GM18505 (cell line): Measurements from ENCODE around the gene NDRG4.

Source experiments
- ATAC-seq: cut with Tn5 transposase; IDR thresholded peaks from one replicate; pipeline ENCODE4 v1.9.1; 2021; ENCODE audit not compliant: unreplicated experiment
- POLR2A ChIP-seq: IDR thresholded peaks from 4 replicates; pipeline ENCODE4 v1.6.1; 2011; ENCODE audit warnings: borderline replicate concordance; ENCODE audit not compliant: insufficient read depth, insufficient read length; ENCODE audit errors: extremely low read depth

The NDRG4 gene

GRCh38 chr16:58461640-58462039 lies 38.3 kb upstream of the NDRG4 start:
- ATAC-seq: no peak
- no peak for TF ChIP-seq POLR2A

GRCh38 chr16:58462089-58462488 lies 37.9 kb upstream of the NDRG4 start:
- TF ChIP-seq POLR2A: no peak
- ATAC-seq: no peak

- no peak for ATAC-seq
- TF ChIP-seq POLR2A: no peak
Measured at GRCh38 chr16:58462499-58462996, 37.4 kb upstream of the NDRG4 start.

GRCh38 chr16:58462997-58463941 lies 36.7 kb upstream of the NDRG4 start:
- no peak for TF ChIP-seq POLR2A
- no peak for ATAC-seq

- no peak for ATAC-seq
- no peak for TF ChIP-seq POLR2A
Measured at GRCh38 chr16:58464047-58464915, 35.7 kb upstream of the NDRG4 start.

- TF ChIP-seq POLR2A: no peak
- ATAC-seq: no peak
Measured at GRCh38 chr16:58464916-58465731, 34.8 kb upstream of the NDRG4 start.

GRCh38 chr16:58465817-58466216 lies 34.1 kb upstream of the NDRG4 start:
- no peak for TF ChIP-seq POLR2A
- no peak for ATAC-seq

- ATAC-seq: no peak
- TF ChIP-seq POLR2A: no peak
Measured at GRCh38 chr16:58466396-58466795, 33.5 kb upstream of the NDRG4 start.

- TF ChIP-seq POLR2A: no peak
- ATAC-seq: no peak
Measured at GRCh38 chr16:58467905-58468304, 32.0 kb upstream of the NDRG4 start.

- no peak for TF ChIP-seq POLR2A
- no peak for ATAC-seq
Measured at GRCh38 chr16:58471209-58471975, 28.6 kb upstream of the NDRG4 start.

GRCh38 chr16:58472266-58472665 lies 27.7 kb upstream of the NDRG4 start:
- no peak for ATAC-seq
- no peak for TF ChIP-seq POLR2A

GRCh38 chr16:58472827-58473226 lies 27.1 kb upstream of the NDRG4 start:
- ATAC-seq: no peak

More at GRCh38 chr16:58472827-58473226, 27.1 kb upstream of the NDRG4 start:
- TF ChIP-seq POLR2A: no peak
